Left kidney (tissue), 2 donors: ENCODE measurements around the gene SGSH. TPM values are rescaled to one million over a fixed set of nuclear protein-coding genes. Genes with fewer than 3 reads are reported as not detected.
"Not testable (repeated sequence)": the region's sequence is repeated elsewhere in the genome, so short reads cannot be mapped to it uniquely, and the experiment has no call there.

Experiments used
- DNase-seq: peaks from one replicate; pipeline ENCODE4 v3.0.0-alpha.2; 2013
- polyA plus RNA-seq: library from polyadenylated mRNA; unstranded; fragments of 120-200 nt; gene quantifications from one replicate; pipeline ENCODE4 v1.2.1, GENCODE V29; 2013; ENCODE audit not compliant: insufficient read length

The SGSH gene
- polyA plus RNA-seq, 1 donor: 41.8 TPM

DNA sequence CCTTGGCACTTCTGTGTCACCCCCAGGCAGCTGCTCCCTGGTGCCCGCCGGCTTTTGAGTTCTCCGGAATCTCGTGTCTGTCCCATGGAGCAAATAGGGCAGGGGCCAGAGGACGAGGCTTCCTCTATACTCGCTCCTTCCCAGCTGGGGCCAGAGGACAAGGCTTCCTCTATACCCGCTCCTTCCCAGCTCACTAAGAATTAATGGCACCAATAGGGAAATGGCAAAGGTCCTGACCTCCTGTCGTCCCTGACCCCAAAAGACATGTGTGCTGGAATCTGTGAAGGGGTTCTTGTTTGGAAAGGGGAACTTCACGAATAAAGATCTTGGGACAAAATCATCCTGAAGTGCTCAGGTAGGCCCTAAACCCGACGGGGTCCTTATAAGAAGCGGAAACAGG lies 7.6 kb downstream of the SGSH start:
- DNase-seq: no peak

DNA sequence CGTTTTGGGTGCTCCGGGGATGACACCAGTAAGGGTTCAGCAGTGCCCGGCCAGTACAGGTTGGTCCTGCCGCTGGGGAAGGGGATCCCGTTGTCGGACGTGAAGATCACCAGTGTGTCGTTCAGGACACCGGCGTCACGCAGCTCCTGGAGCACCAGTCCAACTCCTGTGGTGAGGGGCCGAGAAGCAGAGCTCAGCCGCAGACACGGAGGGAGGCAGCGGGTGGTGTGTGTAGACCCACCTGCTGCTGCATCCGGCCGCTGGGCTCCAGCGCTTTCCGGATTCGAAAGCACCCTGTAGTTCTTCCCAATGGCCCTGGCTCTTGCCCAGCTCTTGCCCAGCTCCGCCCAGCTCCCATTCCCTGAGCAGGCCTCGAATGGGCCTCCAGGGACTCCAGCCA lies 8.0 kb downstream of the SGSH start:
- DNase-seq: no peak

DNA sequence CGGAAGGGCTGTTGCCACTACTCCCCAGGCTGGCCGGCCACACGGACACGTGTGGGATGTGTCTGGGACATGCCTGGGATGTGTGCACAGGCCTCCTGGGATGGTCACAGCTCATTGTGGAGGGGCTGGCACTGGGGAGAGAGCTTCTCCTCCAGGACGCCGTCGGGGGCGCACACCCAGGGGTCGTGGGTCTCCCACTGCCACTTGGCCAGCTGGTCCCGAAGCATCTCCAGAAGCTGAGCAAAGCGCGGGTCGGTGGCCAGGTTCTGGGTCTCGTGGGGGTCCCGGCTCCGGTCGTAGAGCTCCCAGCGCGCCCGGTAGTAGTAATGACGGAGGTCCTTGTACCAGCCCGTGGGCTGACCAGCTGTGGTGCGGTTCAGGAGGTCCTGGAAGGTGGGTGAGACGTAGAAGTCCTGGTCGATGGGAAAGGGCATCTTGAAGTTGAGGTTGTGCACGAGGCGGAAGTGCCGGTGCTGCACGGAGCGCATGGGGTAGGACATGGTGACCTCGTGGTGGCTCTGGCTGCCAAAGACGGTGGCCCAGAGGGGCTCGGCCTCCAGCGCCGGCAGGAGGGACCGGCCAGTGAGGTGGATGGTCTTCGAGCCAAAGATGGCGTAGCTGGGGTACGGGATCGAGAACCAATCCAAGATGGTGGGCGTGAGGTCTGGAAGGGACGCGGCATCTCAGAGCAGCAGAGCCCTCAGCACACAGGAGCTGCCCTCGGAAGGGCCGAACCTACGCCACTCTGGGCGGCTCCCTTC lies 9.6 kb downstream of the SGSH start:
- no peak for DNase-seq

DNA sequence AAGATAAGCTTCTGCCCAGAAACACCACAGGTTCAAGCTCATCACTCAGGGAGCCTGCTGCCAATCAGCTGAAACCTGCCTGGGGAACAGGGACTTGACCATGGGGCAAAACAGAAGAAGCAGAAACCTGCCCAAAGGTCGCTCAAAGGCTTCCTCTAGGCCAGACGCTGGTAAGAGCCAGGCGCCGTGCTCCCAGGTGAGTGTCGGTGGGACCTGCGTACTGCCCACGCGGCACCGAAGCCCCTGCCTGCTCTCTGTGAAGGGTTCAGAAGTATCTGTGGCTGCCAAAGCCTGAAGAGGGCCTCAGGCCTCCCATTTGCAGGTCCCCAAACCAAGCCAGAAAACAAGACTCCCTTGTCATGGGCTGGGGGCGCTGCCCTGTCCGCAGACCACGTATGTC lies 10.4 kb downstream of the SGSH start:
- DNase-seq: no peak

DNA sequence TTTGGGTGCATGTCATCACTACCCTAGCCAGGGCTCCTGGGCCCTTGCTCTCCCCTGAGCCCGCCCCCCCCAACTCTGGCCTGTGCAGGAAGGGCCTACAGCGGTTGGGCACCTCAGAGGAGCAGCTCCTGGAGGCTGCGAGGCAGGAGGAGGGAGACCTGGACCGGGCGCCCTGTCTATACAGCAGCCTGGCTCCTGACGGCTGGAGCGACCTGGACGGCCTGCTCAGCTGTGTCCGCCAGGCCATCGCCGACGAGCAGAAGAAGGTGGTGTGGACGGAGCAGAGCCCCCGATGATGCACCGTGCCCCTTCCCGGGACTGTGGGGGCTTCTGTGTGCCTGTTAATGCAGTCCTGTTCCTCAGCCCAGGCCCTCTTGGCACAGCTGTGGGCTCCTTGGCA lies 12.1 kb downstream of the SGSH start:
- no peak for DNase-seq

DNA sequence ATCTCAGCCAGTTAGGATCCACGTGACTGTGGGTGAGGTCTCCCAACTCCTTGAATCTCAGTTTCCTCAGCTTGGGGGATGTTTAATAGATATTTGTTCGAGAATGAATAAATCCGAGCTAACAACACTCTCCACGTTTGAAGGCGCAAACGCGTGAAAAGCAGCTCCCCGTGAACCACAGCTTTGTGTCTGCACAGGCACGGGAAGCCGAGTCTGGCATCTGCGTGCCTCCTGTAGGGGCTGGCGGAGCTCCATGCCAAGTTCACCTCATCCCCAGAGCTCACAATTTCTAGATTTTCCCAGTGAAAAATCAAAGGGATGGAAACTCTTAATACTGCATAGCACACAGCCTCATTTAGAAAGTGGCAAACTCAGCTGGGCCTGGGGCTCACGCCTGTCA lies 14.3 kb downstream of the SGSH start:
- no peak for DNase-seq

DNA sequence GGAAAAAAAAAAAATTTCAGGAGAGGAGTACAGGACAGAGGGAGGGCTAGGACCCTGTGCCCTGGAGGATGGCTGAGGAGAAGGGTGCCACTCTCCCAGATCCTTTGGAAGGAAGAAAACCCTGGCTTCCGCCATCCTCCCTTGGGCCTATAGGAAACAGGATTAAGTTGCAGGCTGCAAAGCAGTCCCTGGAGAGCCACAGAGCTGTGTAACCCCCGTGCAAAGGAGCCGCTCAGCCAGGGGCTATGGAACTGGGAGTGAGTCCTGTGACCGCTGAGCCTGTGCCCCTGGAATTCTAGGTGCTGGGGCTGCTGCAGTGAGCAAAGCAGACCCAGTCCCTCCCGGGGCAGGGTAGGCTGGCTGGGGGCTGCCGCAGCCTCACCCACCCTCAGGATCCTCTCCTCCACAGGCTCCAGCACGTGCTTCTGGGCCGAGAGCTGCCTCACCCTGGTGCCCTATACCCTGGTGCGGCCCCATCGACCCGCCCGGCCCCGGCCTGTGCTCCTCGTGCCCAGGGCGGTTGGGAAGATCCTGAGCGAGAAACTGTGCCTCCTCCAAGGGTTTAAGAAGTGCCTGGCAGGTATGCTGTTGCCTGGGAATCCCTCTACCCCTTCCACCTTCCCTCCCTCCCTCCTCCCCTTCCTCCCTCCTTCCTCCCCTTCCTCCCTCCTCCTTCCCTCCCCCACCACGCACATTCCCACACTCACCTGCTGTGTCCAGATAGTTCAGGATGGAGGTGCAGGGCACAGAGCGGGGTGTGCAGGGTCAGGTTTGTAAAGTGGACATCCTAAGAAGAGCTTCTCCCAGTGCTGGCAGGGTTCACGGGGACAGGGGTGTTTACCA lies 15.3 kb downstream of the SGSH start:
- DNase-seq: no peak

DNA sequence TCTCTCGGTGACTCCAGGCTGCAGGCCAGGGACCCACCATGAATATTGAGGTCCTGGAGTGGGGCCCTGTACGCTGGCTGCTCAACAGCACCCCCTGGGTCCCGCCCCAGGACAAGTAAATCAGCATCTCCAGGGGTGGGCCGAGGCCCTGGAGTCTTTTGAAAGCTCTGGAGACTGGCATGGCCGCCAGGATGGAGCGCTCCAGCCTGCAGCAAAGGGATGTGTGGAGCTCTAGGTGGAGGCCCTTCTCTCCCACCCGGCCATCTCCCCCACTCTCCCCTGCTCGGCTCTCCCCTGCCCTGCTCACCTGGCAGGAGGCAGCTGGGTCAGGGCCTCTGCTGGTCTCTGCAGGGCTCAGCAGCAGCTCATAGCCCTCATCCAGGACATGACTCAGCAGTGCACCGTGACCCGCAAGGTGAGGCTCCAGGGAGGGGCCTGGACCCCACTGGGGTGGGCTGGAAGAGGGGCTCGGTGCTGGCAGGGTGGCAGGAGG lies 16.6 kb downstream of the SGSH start:
- no peak for DNase-seq

DNA sequence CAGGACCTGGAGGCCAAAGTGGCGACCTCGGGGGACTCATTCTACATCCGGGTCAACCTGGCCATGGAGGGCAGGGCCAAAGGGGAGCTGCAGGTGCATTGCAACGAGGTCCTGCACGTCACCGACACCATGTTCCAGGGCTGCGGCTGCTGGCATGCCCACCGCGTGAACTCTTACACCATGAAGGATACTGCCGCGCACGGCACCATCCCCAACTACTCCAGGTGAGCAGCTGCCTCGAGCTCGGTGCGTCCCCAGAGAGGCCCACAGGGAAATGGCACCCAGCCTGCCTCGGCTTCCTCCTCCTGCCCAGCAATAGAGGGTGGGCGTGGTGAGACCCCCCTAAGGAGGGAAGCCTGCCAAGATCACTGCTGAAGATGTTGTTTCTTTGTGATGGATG lies 17.9 kb downstream of the SGSH start:
- no peak for DNase-seq

DNA sequence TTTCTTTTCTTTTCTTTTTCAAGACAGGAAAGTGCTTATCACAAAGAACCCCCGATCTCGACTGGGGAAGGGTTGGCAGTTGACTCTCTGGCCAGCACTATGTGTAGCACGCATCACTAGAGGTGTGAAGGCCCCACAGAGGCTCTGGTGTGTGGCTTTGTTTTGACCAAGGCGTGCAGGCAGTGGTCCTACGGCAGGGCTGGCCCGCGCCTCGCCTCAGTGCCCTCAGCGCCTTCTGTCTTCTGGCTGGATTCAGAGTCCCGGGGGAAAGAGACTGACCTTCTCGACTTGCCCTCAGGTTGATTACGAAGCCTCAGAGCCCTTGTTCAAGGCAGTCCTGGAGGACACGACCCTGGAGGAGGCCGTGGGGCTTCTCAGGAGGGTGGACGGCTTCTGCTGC lies 18.7 kb downstream of the SGSH start:
- DNase-seq: no peak

DNA sequence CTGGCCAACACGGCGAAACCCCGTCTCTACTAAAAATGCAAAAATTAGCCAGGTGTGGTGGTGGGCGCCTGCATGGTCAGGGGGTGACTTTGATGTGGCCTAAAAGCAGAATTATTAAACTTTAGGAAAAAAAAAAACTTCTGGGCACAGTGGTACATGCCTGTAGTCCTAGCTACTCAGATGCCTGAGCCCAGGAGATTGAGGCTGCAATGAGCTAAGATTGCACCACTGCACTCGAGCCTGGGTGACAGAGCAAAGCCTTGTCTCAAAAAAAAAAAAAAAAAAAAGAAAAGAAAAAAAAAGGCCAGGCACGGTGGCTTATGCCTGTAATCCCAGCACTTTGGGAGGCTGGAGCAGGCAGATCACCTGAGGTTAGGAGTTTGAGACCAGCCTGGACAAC lies 20.8 kb downstream of the SGSH start:
- DNase-seq: not testable (repeated sequence)

DNA sequence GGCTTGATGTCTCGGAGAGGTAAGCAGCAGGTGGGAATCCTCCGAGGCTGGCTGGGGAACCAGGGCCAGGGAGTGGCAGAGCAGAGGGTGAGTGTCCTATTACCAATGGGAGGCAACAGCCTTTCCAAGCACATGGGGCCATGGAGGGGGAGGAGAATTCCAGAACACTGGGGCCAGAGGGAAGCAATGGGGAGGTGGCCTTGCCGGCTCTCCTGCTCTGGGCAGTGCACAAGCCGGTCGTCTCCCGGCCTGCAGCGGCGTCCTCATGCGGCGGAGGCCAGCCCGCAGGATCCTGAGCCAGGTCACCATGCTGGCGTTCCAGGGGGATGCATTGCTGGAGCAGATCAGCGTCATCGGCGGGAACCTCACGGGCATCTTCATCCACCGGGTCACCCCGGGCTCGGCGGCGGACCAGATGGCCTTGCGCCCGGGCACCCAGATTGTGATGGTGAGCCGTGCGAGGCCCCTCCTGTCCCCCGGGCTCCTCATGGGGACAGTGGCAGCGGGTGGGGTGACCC lies 21.9 kb downstream of the SGSH start:
- peak; percentile 74 for DNase-seq

DNA sequence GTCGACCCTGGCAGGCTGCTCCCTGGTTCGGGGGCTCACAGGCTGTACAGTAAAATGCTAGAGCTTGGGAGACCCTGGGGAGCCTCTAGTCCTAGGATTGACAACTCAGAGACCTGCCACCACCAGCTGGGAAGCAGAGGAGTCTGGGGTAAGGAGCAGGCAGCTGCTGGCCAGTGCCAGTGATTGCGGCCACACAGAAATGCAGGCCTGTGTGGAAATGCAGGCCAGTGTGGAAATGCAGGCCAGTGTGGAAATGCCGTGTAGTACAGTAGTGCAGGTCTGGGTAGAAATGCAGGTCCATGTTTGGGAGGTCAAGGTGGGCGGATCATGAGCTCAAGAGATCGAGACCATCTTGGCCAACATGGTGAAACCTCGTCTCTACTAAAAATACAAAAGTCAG lies 23.5 kb downstream of the SGSH start:
- no peak for DNase-seq

DNA sequence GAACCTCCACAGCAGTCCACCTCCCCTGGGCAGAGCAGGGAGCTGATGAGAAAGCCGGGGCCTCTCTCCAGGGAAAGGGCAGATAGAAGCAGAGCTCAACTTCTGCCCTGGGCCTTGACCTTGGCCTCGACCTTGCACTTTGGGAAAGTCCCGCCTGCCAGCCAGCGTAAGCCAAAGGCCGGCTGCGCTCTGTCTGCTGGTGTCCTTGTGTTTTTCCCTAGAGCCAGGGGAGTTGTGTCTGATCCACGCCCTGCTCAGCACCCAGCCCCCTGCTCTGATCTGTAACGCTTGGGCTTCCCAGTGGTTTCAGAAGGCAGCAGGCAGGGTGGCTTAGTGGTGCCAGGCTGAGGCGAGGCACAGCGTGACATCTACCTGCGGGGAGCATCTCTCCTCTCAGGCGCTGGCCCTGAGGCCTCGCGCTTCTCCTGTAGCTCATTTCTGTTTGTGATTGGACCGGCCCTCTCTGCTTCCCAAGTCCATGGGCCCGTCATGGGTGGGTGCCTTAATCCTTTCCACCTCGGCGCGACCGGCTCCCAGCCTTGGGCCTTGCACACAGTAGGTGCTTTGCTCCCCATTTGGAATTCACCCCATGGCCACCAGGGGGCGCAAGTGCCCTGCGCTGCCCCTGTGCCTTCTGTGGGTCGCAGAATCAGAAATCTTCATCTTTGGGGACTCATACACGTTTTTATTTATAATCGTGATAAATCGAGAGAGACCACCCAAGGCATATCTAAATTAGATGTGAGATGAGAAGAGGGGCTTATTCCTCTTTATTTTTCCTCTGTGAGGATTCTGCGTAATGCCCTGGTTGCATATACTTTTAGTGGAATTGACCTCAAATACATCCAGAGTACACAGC lies 24.2 kb downstream of the SGSH start:
- no peak for DNase-seq

DNA sequence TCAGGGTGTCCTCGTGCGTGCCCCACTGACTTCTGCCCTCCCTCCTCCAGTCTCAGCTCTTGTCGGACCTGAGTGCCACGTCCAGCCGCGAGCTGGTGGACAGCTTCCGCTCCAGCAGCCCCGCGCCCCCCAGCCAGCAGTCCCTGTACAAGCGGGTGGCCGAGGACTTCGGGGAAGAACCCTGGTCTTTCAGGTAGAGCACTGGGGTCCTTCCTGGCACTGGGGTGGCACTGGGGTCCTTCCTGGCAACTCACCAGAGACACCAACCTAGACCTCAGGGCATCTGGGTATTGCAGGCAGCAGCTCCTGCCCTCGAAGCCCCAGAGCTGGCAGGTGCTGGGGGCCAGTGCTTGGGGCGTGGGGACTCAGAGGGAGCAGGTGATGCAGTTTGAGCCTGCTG lies 25.0 kb downstream of the SGSH start:
- no peak for DNase-seq

DNA sequence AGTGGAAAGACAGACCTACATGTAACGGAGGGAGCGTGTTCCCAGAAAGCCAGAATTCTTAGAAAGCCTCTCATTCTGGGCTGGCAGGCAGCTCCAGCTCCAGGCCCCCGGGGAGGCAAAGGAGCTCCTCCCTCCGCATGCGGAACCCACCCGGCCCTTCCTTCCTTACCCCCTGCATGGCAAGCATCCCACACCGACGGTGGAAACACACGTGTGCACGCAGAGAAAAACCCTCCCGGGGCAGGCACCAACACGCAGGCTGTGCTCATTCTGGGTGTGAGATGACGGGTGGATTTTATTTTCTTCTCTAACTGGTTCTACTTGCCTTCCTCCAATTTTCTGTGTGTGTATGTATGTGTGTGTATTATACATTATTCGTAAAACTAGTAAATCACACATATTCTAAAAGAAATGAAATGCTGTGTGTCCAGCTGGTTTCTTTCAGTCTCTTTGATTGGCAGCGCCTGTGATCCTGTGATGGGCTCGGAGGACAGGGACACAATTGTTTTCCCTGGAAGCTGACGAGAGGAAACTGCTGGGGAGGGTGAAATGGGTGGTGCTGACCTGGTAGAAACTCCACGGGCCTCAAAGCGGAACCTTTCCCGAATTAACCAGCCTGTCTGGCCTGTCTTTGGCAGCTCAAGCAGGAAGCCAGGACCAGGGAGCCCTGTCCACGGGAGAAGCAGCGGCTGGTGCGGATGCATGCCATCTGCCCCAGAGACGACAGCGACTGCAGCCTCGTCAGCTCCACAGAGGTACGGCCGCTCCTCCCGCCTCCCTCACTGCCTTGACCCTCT lies 28.1 kb downstream of the SGSH start:
- peak; percentile 22 for DNase-seq

DNA sequence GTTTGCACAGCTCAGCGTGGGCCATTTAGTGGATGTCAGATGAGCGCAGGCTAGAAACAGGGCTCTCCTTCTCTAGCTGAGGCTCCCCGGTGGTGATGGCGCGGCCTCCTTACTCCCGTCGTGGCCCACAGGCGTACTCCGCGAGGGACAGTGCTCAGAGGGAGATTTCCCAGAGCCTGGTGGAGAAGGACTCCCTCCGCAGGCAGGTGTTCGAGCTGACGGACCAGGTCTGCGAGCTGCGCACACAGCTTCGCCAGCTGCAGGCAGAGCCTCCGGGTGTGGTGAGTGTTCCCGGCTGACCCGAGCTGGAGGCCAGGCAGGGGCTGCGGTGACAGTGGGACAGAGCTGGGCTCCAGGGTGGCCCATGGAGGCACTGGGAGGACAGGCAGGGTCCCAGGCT lies 28.9 kb downstream of the SGSH start:
- DNase-seq: no peak

DNA sequence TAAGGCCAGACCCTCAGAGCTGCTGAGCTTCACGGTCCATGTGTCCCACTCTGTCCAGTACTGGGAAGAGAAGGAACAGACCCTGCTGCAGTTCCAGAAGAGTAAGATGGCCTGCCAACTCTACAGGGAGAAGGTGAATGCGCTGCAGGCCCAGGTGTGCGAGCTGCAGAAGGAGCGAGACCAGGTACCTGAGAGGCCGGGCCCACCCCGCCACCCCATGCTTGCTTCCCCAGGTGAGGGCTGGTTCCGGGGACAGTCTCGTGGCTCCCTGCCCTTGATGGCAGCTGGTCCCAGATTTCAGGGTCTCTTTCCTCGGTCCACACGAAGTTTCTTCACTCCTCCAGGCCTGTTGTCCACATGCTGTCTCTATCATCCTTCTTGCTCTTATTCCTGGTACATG lies 29.4 kb downstream of the SGSH start:
- no peak for DNase-seq

DNA sequence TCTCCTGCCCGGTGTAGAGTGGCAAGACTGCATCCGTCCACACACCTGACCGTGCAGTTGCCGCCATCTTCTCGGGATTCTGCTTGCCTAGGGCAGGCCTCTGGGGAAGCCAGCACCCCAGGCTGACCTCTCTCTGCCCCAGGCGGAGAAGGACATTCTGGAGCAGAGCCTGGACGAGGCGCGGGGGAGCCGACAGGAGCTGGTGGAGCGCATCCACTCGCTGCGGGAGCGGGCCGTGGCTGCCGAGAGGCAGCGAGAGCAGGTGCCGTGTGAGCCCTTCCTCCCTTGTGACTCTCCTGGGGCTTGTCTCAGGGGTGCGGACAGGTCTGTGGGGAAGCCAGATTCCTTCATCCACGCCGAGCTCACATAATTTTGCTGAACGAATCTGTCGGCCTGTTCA lies 30.5 kb downstream of the SGSH start:
- peak; percentile 34 for DNase-seq

DNA sequence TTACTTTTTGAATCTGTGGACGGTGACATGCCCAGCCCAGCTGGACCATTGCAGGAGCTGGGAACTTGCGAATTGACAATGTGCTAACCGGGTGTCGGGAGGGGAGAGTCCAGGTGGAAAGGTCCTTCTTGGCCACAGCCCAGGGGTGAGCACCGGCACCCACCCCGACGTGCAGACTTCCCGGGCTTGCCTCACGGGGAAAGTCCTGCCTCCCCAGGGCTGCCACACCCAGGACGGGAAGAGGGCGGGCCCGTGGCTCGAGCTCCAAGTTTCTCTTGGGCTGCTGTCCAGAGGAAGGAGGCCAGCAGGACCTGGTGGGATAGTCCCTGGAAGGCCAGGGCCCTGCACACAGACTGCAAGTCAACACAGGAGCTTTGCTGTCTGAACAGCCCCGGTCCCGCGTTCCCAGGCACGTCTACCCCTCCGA lies 32.6 kb downstream of the SGSH start:
- no peak for DNase-seq

DNA sequence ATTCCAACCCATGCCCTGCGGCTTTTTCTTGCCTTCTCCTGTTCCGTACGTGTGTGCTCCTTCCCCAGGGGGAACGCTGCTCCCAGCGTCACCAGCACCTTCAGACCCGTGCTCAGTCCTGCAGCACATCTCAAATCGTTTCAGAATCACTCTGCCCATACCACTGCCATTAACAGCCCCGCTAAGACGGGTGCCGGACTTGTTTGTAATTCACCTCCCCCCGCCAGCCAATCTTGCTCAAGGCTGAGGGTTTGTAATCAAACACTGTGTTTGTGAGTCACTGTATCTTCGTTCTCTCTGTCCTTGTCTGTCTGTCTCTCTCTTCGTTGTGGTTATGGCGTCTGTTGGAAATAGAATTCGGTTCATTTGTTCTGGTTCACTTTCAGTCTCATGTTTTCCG lies 33.0 kb downstream of the SGSH start:
- no peak for DNase-seq
